ENCODE results near the gene GLRA2.

- no peak for TF ChIP-seq CTCF (IDR thresholded peaks at IDR 0.05)
- no peak for TF ChIP-seq POLR2A (IDR thresholded peaks at IDR 0.05)
Observed at GRCh38 chrX:14509325-14510057, 19.8 kb upstream of the GLRA2 start.
